ENCODE results near the gene TMTC2.

Gene TMTC2

GRCh38 chr12:82896277-82896676 lies 209.6 kb downstream of the TMTC2 start:
- DNase-seq, result no peak

- no peak for DNase-seq
Observed at GRCh38 chr12:82896979-82897378, 210.3 kb downstream of the TMTC2 start.

- no peak for DNase-seq
Observed at GRCh38 chr12:82898441-82898840, 211.7 kb downstream of the TMTC2 start.

- DNase-seq, result no peak
Observed at GRCh38 chr12:82904219-82904790, 217.6 kb downstream of the TMTC2 start.

GRCh38 chr12:82910246-82910893 lies 223.7 kb downstream of the TMTC2 start:
- DNase-seq, result no peak

GRCh38 chr12:82912406-82912805 lies 225.7 kb downstream of the TMTC2 start:
- no peak for DNase-seq

GRCh38 chr12:82919388-82920054 lies 232.8 kb downstream of the TMTC2 start:
- DNase-seq, result no peak

- no peak for DNase-seq
Observed at GRCh38 chr12:82923935-82924334, 237.2 kb downstream of the TMTC2 start.

- DNase-seq, result no peak
Observed at GRCh38 chr12:82926630-82927029, 239.9 kb downstream of the TMTC2 start.

GRCh38 chr12:82930301-82930700 lies 243.6 kb downstream of the TMTC2 start:
- no peak for DNase-seq

- no peak for DNase-seq
Observed at GRCh38 chr12:82931349-82932116, 244.8 kb downstream of the TMTC2 start.

- DNase-seq, result no peak
Observed at GRCh38 chr12:82937151-82937550, 250.4 kb downstream of the TMTC2 start.

GRCh38 chr12:82942521-82942920 lies 255.8 kb downstream of the TMTC2 start:
- no peak for DNase-seq

GRCh38 chr12:82942991-82943401 lies 256.3 kb downstream of the TMTC2 start:
- no peak for DNase-seq

GRCh38 chr12:82948491-82948890 lies 261.8 kb downstream of the TMTC2 start:
- no peak for DNase-seq

- DNase-seq, result no peak
Observed at GRCh38 chr12:82950356-82950755, 263.6 kb downstream of the TMTC2 start.

- no peak for DNase-seq
Observed at GRCh38 chr12:82952946-82953345, 266.2 kb downstream of the TMTC2 start.

- DNase-seq, result no peak
Observed at GRCh38 chr12:82953397-82953796, 266.7 kb downstream of the TMTC2 start.

- no peak for DNase-seq
Observed at GRCh38 chr12:82954064-82954463, 267.4 kb downstream of the TMTC2 start.

GRCh38 chr12:82954572-82954971 lies 267.9 kb downstream of the TMTC2 start:
- DNase-seq, result no peak

- no peak for DNase-seq
Observed at GRCh38 chr12:82955043-82955442, 268.3 kb downstream of the TMTC2 start.

- DNase-seq, result no peak
Observed at GRCh38 chr12:82958966-82959365, 272.3 kb downstream of the TMTC2 start.

GRCh38 chr12:82959821-82960220 lies 273.1 kb downstream of the TMTC2 start:
- no peak for DNase-seq

- DNase-seq, result no peak
Observed at GRCh38 chr12:82961835-82962234, 275.1 kb downstream of the TMTC2 start.

All from CD4-positive, alpha-beta T cell treated with Interferon alpha-2 for 1 hour (primary cell).